IMR-90 (cell line): ENCODE measurements around the gene DEPDC5. TPM values are rescaled to one million over a fixed set of nuclear protein-coding genes. Genes with fewer than 3 reads are reported as not detected.
"Not testable (repeated sequence)": the region's sequence is repeated elsewhere in the genome, so short reads cannot be mapped to it uniquely, and the experiment has no call there.

Experiments used
- ATAC-seq: fragments of 200-7000 bp; cut with Tn5 transposase; 2 replicates; pipeline ENCODE4 v1.9.1; 2020; ENCODE audit warnings: low read depth, mild to moderate bottlenecking, moderate library complexity
- BruUV-seq: library from RNA; stranded (reverse); fragments of 400-500 nt; replicated peaks from 2 replicates; lab custom pipeline; 2021; lab: Mats Ljungman, UMichigan
- CTCF ChIA-PET: fragments of 300-600 bp; formaldehyde crosslinking; extraction: SDS; loops from one replicate; lab custom pipeline; 2021; ENCODE audit warnings: antibody characterized with exemption; lab: Yijun Ruan, JAX
- POLR2A ChIA-PET: fragments of 300-600 bp; sonication (Branson Sonifier 250); formaldehyde crosslinking; loops from one replicate; lab custom pipeline; 2022; ENCODE audit warnings: antibody characterized with exemption; ENCODE audit not compliant: unreplicated experiment; lab: Charles Lee
- DNase-seq: peaks from one replicate; pipeline ENCODE4 v3.0.0; 2013
- H2AFZ ChIP-seq: replicated peaks from 2 replicates; pipeline ENCODE3; 2013; ENCODE audit warnings: low read length, mild to moderate bottlenecking; ENCODE audit not compliant: poor library complexity
- H2AK5ac ChIP-seq: 2 replicates; pipeline ENCODE4 v1.6.1; 2013; ENCODE audit warnings: low read depth, low read length, inconsistent platforms
- H2AK9ac ChIP-seq: replicated peaks from 2 replicates; pipeline ENCODE3; 2013; ENCODE audit warnings: mild to moderate bottlenecking, low read depth, low read length, moderate library complexity; ENCODE audit not compliant: poor library complexity
- H2BK120ac ChIP-seq: 2 replicates; pipeline ENCODE4 v1.6.1; 2013; ENCODE audit warnings: low read depth, low read length, inconsistent platforms
- H2BK15ac ChIP-seq: 3 replicates; pipeline ENCODE4 v1.6.1; 2013; ENCODE audit warnings: low read depth, low read length, inconsistent platforms
- H2BK20ac ChIP-seq: 2 replicates; pipeline ENCODE4 v1.6.1; 2013; ENCODE audit warnings: low read depth, mild to moderate bottlenecking, inconsistent platforms, low read length, moderate library complexity
- H2BK5ac ChIP-seq: 2 replicates; pipeline ENCODE4 v1.6.1; 2013; ENCODE audit warnings: mild to moderate bottlenecking, low read depth, low read length, inconsistent platforms; ENCODE audit not compliant: poor library complexity, severe bottlenecking
- H3K14ac ChIP-seq: replicated peaks from 2 replicates; pipeline ENCODE4 v1.6.1; 2013; ENCODE audit warnings: low read depth, low read length, inconsistent platforms
- H3K18ac ChIP-seq: 2 replicates; pipeline ENCODE4 v1.6.1; 2013; ENCODE audit warnings: low read depth, low read length, control low read depth
- H3K23ac ChIP-seq: 2 replicates; pipeline ENCODE4 v1.6.1; 2013; ENCODE audit warnings: low read depth, low read length, inconsistent platforms
- H3K27ac ChIP-seq: 2 replicates; pipeline ENCODE4 v1.5.1; 2013; ENCODE audit warnings: mild to moderate bottlenecking, control low read depth, low read length; ENCODE audit not compliant: insufficient read depth
- H3K27me3 ChIP-seq: 2 replicates; pipeline ENCODE4 v1.6.1; 2013; ENCODE audit warnings: low read length; ENCODE audit not compliant: control insufficient read depth, insufficient read depth
- H3K36me3 ChIP-seq: 2 replicates; pipeline ENCODE4 v1.6.1; 2013; ENCODE audit warnings: low read length, mixed read lengths; ENCODE audit not compliant: control insufficient read depth, insufficient read depth
- H3K4ac ChIP-seq: 2 replicates; pipeline ENCODE4 v1.6.1; 2013; ENCODE audit warnings: low read depth, low read length, inconsistent platforms
- H3K4me1 ChIP-seq: 2 replicates; pipeline ENCODE4 v1.6.1; 2013; ENCODE audit warnings: low read length, mixed read lengths; ENCODE audit not compliant: control insufficient read depth, insufficient read depth
- H3K4me2 ChIP-seq: 2 replicates; pipeline ENCODE4 v1.6.1; 2013; ENCODE audit warnings: low read depth, mild to moderate bottlenecking, control low read depth, low read length, moderate library complexity
- H3K4me3 ChIP-seq: 2 replicates; pipeline ENCODE4 v1.5.1; 2013; ENCODE audit warnings: low read depth, mild to moderate bottlenecking, control low read depth, low read length, moderate library complexity; ENCODE audit not compliant: insufficient read depth
- H3K56ac ChIP-seq: 2 replicates; pipeline ENCODE4 v1.6.1; 2013; ENCODE audit warnings: low read length, inconsistent platforms; ENCODE audit not compliant: insufficient read depth; ENCODE audit errors: extremely low read depth
- H3K79me1 ChIP-seq, 2 experiments: 2 replicates each; pipeline ENCODE4 v1.6.1; 2013; ENCODE audit warnings: low read length in 2 of 2, inconsistent platforms in 1 of 2, low read depth in 1 of 2
- H3K9ac ChIP-seq: 2 replicates; pipeline ENCODE4 v1.6.1; 2013; ENCODE audit warnings: low read depth, low read length, control low read depth
- H3K9me1 ChIP-seq: 2 replicates; pipeline ENCODE4 v1.6.1; 2013; ENCODE audit warnings: low read length, inconsistent platforms; ENCODE audit not compliant: insufficient read depth
- H3K9me3 ChIP-seq: 2 replicates; pipeline ENCODE4 v1.6.1; 2013; ENCODE audit warnings: low read length; ENCODE audit not compliant: control insufficient read depth, insufficient read depth
- H4K20me1 ChIP-seq: 2 replicates; pipeline ENCODE4 v1.6.1; 2013; ENCODE audit warnings: low read length, inconsistent platforms; ENCODE audit not compliant: insufficient read depth
- H4K5ac ChIP-seq: 2 replicates; pipeline ENCODE4 v1.6.1; 2013; ENCODE audit warnings: mild to moderate bottlenecking, low read depth, low read length, control low read depth
- H4K8ac ChIP-seq, 2 experiments: 2 replicates each; pipeline ENCODE4 v1.6.1; 2013; ENCODE audit warnings: low read depth in 2 of 2, low read length in 2 of 2, control low read depth in 1 of 2, inconsistent platforms in 1 of 2
- H4K91ac ChIP-seq: 2 replicates; pipeline ENCODE4 v1.6.1; 2013; ENCODE audit warnings: low read depth, low read length, inconsistent platforms; ENCODE audit not compliant: insufficient read depth
- CEBPB ChIP-seq: IDR thresholded peaks from 2 replicates; pipeline ENCODE4 v1.6.1; 2012; ENCODE audit warnings: low read depth, low read length, improper control_type of control experiment
- WGBS, 2 experiments: methylation state at CpG; one replicate each; pipeline versions ENCODE4 v1.1.5 to v1.1.7; 2013; ENCODE audit warnings: missing lambda C conversion rate in 2 of 2; ENCODE audit not compliant: insufficient read length in 1 of 2; ENCODE audit errors: extremely low coverage in 2 of 2; 5-methylcytosine and 5-hydroxymethylcytosine counted together
- dilution Hi-C: fragments of 300-500 bp; cut with HindIII; formaldehyde crosslinking; loops from one replicate; pipeline ENCODE4 v1.14.3; 2018; ENCODE audit warnings: low sequenced_read_pairs; ENCODE audit not compliant: unreplicated experiment
- in situ Hi-C: fragments of 300-500 bp; cut with MboI; formaldehyde crosslinking; loops from 3 replicates; pipeline ENCODE4 v1.14.3; 2019; ENCODE audit warnings: low sequenced_read_pairs, inconsistent platforms, mixed read lengths
- intact Hi-C: fragments of 100-400 bp; cut with micrococcal nuclease; formaldehyde crosslinking; loops from 2 replicates; pipeline ENCODE4 v1.10.0; 2022
- polyA plus RNA-seq, 3 experiments: library from polyadenylated mRNA; depleted of rRNA; stranded (reverse); fragments of >200 nt; gene quantifications; 2 replicates each; pipeline ENCODE4 v1.2.3, GENCODE V29; 2012; ENCODE audit warnings: low replicate concordance in 1 of 3
- total RNA-seq: library from RNA; depleted of rRNA; stranded (reverse); fragments of >200 nt; gene quantifications from 2 replicates; pipeline ENCODE4 v1.2.3, GENCODE V29; 2012

Gene DEPDC5
- total and polyA plus RNA-seq, 2 of the 4 experiments (the other 2 are of a cell fraction): 6.6 to 12.9 TPM

DNA sequence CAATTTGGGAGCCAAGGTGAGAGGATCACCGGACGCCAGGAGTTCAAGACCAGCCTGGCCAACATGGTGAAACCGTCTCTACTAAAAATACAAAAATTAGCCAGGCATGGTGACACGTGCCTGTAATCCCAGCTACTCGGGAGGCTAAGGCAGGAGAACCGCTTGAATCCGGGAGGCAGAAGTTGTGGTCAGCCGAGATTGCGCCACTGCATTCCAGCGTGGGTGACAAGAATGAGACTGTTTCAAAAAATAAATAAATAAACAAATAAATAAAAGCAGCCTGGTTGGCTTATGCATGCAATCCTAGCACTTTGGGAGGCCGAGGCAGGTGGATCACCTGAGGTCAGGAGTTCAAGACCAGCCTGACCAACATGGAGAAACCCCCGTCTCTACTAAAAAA lies 42.6 kb upstream of the DEPDC5 start:
- H3K4me2 ChIP-seq, dilution Hi-C loops, H3K4me1 ChIP-seq, intact Hi-C loops, H4K91ac ChIP-seq, H3K9ac ChIP-seq, H4K20me1 ChIP-seq, H2BK15ac ChIP-seq, H3K18ac ChIP-seq, POLR2A ChIA-PET, H4K8ac ChIP-seq, ATAC-seq, H3K4ac ChIP-seq, H3K4me3 ChIP-seq, H2AK9ac ChIP-seq, H2AFZ ChIP-seq, DNase-seq, H2BK20ac ChIP-seq, H3K9me1 ChIP-seq, H3K56ac ChIP-seq, in situ Hi-C loops, H2AK5ac ChIP-seq, H4K5ac ChIP-seq, BruUV-seq, H3K9me3 ChIP-seq, H2BK5ac ChIP-seq, H3K14ac ChIP-seq, H3K23ac ChIP-seq, H3K27me3 ChIP-seq, H2BK120ac ChIP-seq, H3K27ac ChIP-seq: not testable (repeated sequence)
- H3K79me1 ChIP-seq: peaks cover 23 to 44% of the 10 kb centered on the region in 2 experiments
- CTCF ChIA-PET: interaction anchor here (0.7 kb wide), 1 partner anchor 78 kb away, joined by 3 read pairs; no protein-coding TSS in a partner anchor
- peaks cover 38% of the 10 kb centered on the region for H3K36me3 ChIP-seq
- no CpG with 5 or more reads among the region's 12 CpGs for WGBS, 2 experiments
- TF ChIP-seq CEBPB: 0 out of 2 replicates have a peak, but pooled peaks have one; percentile 11
